Mucosa of descending colon (tissue), 3 donors: ENCODE measurements around the gene CLMN. TPM values are rescaled to one million over a fixed set of nuclear protein-coding genes. Genes with fewer than 3 reads are reported as not detected.

ENCODE experiments used
- ATAC-seq: fragments of 200-7000 bp; cut with Tn5 transposase; one replicate; pipeline ENCODE4 v1.9.1; 2020; ENCODE audit warnings: mild to moderate bottlenecking, moderate library complexity
- DNase-seq, 3 donors: peaks; one replicate each; pipeline ENCODE4 v3.0.0-alpha.2; 2020
- H3K36me3 ChIP-seq: fragments of 200-600 bp; one replicate; pipeline ENCODE4 v1.8.0; 2021; ENCODE audit warnings: low read depth, mild to moderate bottlenecking
- H3K4me1 ChIP-seq: fragments of 200-600 bp; one replicate; pipeline ENCODE4 v1.8.0; 2021; ENCODE audit warnings: low read depth, mild to moderate bottlenecking
- H3K4me3 ChIP-seq: fragments of 200-600 bp; one replicate; pipeline ENCODE4 v1.8.0; 2021; ENCODE audit warnings: mild to moderate bottlenecking
- H3K9me3 ChIP-seq: fragments of 200-600 bp; one replicate; pipeline ENCODE4 v1.8.0; 2021; ENCODE audit warnings: mild to moderate bottlenecking
- CTCF ChIP-seq: fragments of 200-600 bp; IDR thresholded peaks from one replicate; pipeline ENCODE4 v1.8.0; 2022; ENCODE audit warnings: antibody characterized with exemption, mild to moderate bottlenecking
- intact Hi-C, 2 donors: fragments of 100-400 bp; cut with DNase I in 1 of 2; cut with micrococcal nuclease in 1 of 2; formaldehyde crosslinking; loops; one replicate each; pipeline versions ENCODE4 v1.11.0 to v1.11.1; 2022; cut with DNase I, micrococcal nuclease
- total RNA-seq, 3 donors: library from RNA; stranded (reverse); fragmentation: NEBNext Ultra II Directional in 2 of 3; extraction: Animal tissue kit (Norgen Biotek cat#: 25700) in 2 of 3; gene quantifications; one replicate each; pipeline versions ENCODE4 v1.2.1 to v1.2.4, GENCODE V29; 2021 to 2023
- donor health status: DM: no; HTN: no; CAD: no; lungs with moderate emphysema.
- donor health status: DM: no; HTN: no; CAD: no.
- donor health status: DM: no; HTN: yes; CAD: no.

The CLMN gene
- total RNA-seq, 3 donors from 2014 or later, result 73.7 to 200 (median 132) TPM

DNA sequence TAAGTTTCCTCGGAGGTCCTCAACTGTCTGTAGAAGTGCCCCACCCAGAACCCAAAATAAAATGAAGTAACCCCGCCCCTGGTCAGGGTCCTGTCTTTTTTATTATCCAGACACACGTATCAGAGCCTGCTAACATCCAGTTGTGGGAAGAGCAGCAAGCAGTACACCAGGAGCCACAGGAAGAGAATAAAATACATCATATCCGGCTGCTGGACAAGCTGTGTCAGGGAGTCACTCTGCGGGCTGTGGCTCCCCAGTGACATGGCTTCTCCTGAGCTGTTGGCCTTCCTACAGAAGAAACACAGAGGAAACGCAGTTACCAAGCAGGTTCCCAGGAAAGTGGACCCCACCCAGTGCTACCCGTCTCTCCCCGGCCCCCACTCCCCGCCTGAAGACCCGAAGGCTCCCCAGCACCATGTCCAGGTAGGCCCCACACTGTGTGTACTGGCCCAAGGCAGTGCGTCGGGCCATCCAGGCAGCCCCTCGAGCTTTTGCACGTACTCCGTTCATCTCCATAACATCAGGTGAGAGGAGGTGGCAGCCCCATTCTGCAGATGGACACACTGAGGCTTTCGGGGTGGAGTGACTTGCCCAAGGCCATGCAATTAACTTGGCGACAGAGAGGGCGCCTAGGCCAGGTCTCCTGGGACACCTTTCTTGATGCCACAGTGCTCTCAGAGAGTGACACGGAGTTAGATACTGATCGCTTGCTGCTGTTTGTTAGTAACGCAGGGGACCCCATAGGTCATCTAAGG lies 128.1 kb downstream of the CLMN start:
- no peaks in the 10 kb centered on the region for H3K9me3 ChIP-seq
- H3K4me3 ChIP-seq, result no peak overlapping the region
- DNase-seq (no peak), ATAC-seq (no peak)
- no peak for TF ChIP-seq CTCF
- intact Hi-C loops, result no loop called here
- H3K36me3 ChIP-seq, result no peaks in the 10 kb centered on the region
- H3K4me1 ChIP-seq, result no peaks in the 10 kb centered on the region

- DNase-seq, result no peak
- Histone ChIP-seq H3K4me3 (no peak overlapping the region), H3K9me3 (no peaks in the 10 kb centered on the region), H3K36me3 (no peaks in the 10 kb centered on the region), H3K4me1 (no peaks in the 10 kb centered on the region)
- no peak for TF ChIP-seq CTCF
- no peak for ATAC-seq
- intact Hi-C loops, result no loop called here
Measured at GRCh38 chr14:95190857-95191256, 128.9 kb downstream of the CLMN start.

DNA sequence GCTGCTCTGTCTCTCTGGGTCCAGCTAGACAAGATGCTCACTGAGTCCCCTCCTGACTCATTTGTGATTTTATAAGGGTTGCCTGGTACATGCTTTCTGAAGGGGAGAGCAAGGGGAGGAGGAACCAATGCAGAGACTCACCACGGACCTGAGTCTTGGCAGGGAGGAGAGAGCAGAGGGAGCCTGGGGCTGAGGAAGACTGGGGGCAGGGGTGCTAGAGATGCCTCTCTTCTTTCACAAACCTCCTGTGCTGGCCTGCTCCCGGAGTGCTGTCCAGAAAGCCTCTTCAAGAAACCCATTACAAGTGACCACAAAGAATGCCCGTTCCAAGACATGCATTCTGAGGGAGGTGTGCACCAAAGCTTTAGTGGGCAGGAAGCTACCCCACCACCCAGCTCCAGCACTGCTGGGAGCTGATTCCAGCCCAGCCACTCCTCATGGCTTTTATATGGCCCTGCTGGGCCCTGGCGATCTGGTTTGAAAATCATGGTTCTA lies 129.3 kb downstream of the CLMN start:
- no peak for ATAC-seq
- Histone ChIP-seq H3K36me3 (no peaks in the 10 kb centered on the region), H3K9me3 (no peaks in the 10 kb centered on the region), H3K4me1 (peaks cover 4% of the 10 kb centered on the region), H3K4me3 (no peak overlapping the region)
- intact Hi-C loops, result no loop called here
- DNase-seq, result no peak
- TF ChIP-seq CTCF, result no peak

DNA sequence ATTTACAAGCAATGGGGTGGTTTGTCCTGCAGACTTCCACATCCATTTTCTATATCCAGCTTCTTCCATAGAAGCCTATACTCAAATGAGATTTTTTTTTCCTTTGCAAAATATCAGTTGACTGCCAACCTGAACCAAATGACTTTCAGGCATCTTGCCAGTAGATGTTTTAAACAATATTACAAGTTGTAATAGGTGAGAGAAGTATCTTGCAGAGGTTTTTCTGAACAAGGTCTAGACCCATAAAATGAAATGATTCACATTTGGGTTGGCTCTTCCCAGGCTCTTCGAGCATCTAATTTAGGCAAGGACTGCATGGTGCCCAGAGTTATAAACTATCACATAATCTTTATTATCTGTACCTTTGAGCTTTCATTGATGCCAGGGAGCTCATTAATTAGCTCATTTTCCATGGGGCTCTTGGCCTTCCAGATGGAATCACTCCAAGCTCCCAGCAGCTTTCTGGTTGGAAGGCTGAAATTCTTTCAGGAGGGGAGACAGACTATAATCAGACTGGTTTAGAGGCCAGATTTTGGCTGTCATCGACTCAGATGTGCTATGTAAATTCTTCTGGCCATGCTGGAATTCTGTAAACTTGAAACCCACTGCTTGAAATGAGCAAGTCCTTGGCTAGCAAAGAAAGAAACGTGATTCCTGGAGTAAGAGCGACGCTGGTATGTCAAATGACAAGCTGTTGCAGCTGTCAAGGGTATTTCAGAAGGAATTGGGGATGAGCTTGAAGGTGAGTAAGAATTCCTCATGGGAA lies 130.2 kb downstream of the CLMN start:
- ATAC-seq, result no peak

GRCh38 chr14:95188380-95188779 lies 131.3 kb downstream of the CLMN start:
- Histone ChIP-seq H3K4me1 (peaks cover 23% of the 10 kb centered on the region), H3K4me3 (no peak overlapping the region), H3K9me3 (no peaks in the 10 kb centered on the region), H3K36me3 (no peaks in the 10 kb centered on the region)
- intact Hi-C loops, result no loop called here
- DNase-seq (no peak), ATAC-seq (no peak)
- no peak for TF ChIP-seq CTCF

More for the DNA sequence above, 130.2 kb downstream of the CLMN start:
- no peak overlapping the region for H3K4me3 ChIP-seq
- intact Hi-C loops, result no loop called here
- DNase-seq, result no peak
- peaks cover 12% of the 10 kb centered on the region for H3K4me1 ChIP-seq
- TF ChIP-seq CTCF, result no peak
- no peaks in the 10 kb centered on the region for H3K9me3 ChIP-seq
- H3K36me3 ChIP-seq, result no peaks in the 10 kb centered on the region
